DOHH2 (cell line): ENCODE data around the gene SMIM36.

Source experiments
- H3F3A ChIP-seq: fragments of 200-600 bp; sonication (generic), shearing (Covaris generic); 2 replicates; pipeline ENCODE4 v1.6.0; 2016; ENCODE audit warnings: antibody characterized with exemption, mild to moderate bottlenecking; ENCODE audit not compliant: control insufficient read depth, insufficient read depth
- H3K27ac ChIP-seq: fragments of 200-600 bp; sonication (generic); 2 replicates; pipeline ENCODE4 v1.5.1; 2014; ENCODE audit warnings: low read depth, mild to moderate bottlenecking, low read length, moderate library complexity
- H3K27me3 ChIP-seq: fragments of 200-600 bp; sonication (generic); 2 replicates; pipeline ENCODE4 v1.6.1; 2014; ENCODE audit warnings: mild to moderate bottlenecking, low read length, mixed read lengths; ENCODE audit not compliant: control insufficient read depth
- H3K36me3 ChIP-seq: fragments of 200-600 bp; sonication (generic); 2 replicates; pipeline ENCODE4 v1.6.1; 2014; ENCODE audit warnings: mild to moderate bottlenecking, low read length, moderate library complexity, mixed read lengths; ENCODE audit not compliant: control insufficient read depth
- H3K4me1 ChIP-seq: fragments of 200-600 bp; sonication (generic); 2 replicates; pipeline ENCODE4 v1.6.1; 2014; ENCODE audit warnings: mild to moderate bottlenecking, low read length, mixed read lengths; ENCODE audit not compliant: control insufficient read depth
- H3K4me2 ChIP-seq: fragments of 200-600 bp; sonication (generic); 2 replicates; pipeline ENCODE4 v1.6.0; 2014; ENCODE audit warnings: mild to moderate bottlenecking, low read length, moderate library complexity
- H3K4me3 ChIP-seq: fragments of 200-600 bp; sonication (generic); 2 replicates; pipeline ENCODE4 v1.5.1; 2014; ENCODE audit warnings: mild to moderate bottlenecking, low read length, mixed read lengths
- H3K79me2 ChIP-seq: fragments of 200-600 bp; sonication (generic); 2 replicates; pipeline ENCODE4 v1.6.1; 2014; ENCODE audit warnings: mild to moderate bottlenecking, low read length, mixed read lengths; ENCODE audit not compliant: control insufficient read depth
- H3K9me2 ChIP-seq: fragments of 200-600 bp; sonication (generic); replicated peaks from 2 replicates; pipeline ENCODE4 v1.6.1; 2014; ENCODE audit warnings: mild to moderate bottlenecking, low read length, mixed read lengths; ENCODE audit not compliant: control insufficient read depth
- H3K9me3 ChIP-seq: fragments of 200-600 bp; sonication (generic); 2 replicates; pipeline ENCODE4 v1.6.1; 2014; ENCODE audit warnings: antibody characterized with exemption, low read length, mixed read lengths; ENCODE audit not compliant: control insufficient read depth, insufficient read depth
- H4K20me1 ChIP-seq: fragments of 200-600 bp; sonication (generic); 2 replicates; pipeline ENCODE4 v1.6.0; 2014; ENCODE audit warnings: low read depth, mild to moderate bottlenecking, antibody characterized with exemption, low read length, moderate library complexity; ENCODE audit not compliant: control insufficient read depth, insufficient read depth
- CTCF ChIP-seq: fragments of 200-600 bp; sonication (generic); IDR thresholded peaks from one replicate; pipeline ENCODE4 v1.5.1; 2014; ENCODE audit warnings: antibody characterized with exemption, mild to moderate bottlenecking, low read depth, low read length; ENCODE audit not compliant: poor library complexity, severe bottlenecking
- EZH2phosphoT487 ChIP-seq: fragments of 200-600 bp; sonication (generic); IDR thresholded peaks from 2 replicates; pipeline ENCODE4 v1.6.1; 2017; ENCODE audit warnings: borderline replicate concordance, mild to moderate bottlenecking, antibody characterized with exemption, low read length, moderate library complexity, mixed read lengths

SMIM36 gene

GRCh38 chr17:55451203-55451641 is 60.0 kb downstream of the SMIM36 start:
- H3K36me3 ChIP-seq: no peaks in the 10 kb centered on the region
- H3K4me3 ChIP-seq: no peak overlapping the region
- H3F3A ChIP-seq: no peaks in the 10 kb centered on the region
- no peaks in the 10 kb centered on the region for H3K9me2 ChIP-seq
- no peak overlapping the region for H3K27ac ChIP-seq
- TF ChIP-seq EZH2phosphoT487: no peak
- no peak for TF ChIP-seq CTCF
- H3K9me3 ChIP-seq: no peaks in the 10 kb centered on the region
- H3K79me2 ChIP-seq: no peaks in the 10 kb centered on the region
- H3K4me1 ChIP-seq: 0 out of 2 replicates have a peak, but pooled peaks cover 4% of the 10 kb centered on the region
- no peaks in the 10 kb centered on the region for H3K27me3 ChIP-seq
- H3K4me2 ChIP-seq: no peak overlapping the region
- H4K20me1 ChIP-seq: no peaks in the 10 kb centered on the region

- Histone ChIP-seq H3K9me3 (no peaks in the 10 kb centered on the region), H3F3A (no peaks in the 10 kb centered on the region), H3K27ac (no peak overlapping the region), H3K4me1 (peaks cover 6% of the 10 kb centered on the region), H3K4me2 (no peak overlapping the region), H3K4me3 (no peak overlapping the region), H4K20me1 (no peaks in the 10 kb centered on the region), H3K79me2 (no peaks in the 10 kb centered on the region), H3K27me3 (no peaks in the 10 kb centered on the region), H3K36me3 (no peaks in the 10 kb centered on the region), H3K9me2 (no peaks in the 10 kb centered on the region)
- TF ChIP-seq EZH2phosphoT487 (no peak), CTCF (no peak)
Observed at GRCh38 chr17:55450232-55450825, 60.9 kb downstream of the SMIM36 start.

GRCh38 chr17:55448681-55449080 is 62.6 kb downstream of the SMIM36 start:
- no peaks in the 10 kb centered on the region for H3K27me3 ChIP-seq
- no peaks in the 10 kb centered on the region for H3K36me3 ChIP-seq
- no peaks in the 10 kb centered on the region for H3K9me2 ChIP-seq
- no peaks in the 10 kb centered on the region for H3F3A ChIP-seq
- no peak overlapping the region for H3K4me2 ChIP-seq
- peaks cover 15% of the 10 kb centered on the region for H3K4me1 ChIP-seq
- no peaks in the 10 kb centered on the region for H3K9me3 ChIP-seq
- TF ChIP-seq CTCF (no peak), EZH2phosphoT487 (no peak)
- H3K79me2 ChIP-seq: no peaks in the 10 kb centered on the region
- no peak overlapping the region for H3K27ac ChIP-seq
- no peak overlapping the region for H3K4me3 ChIP-seq
- no peaks in the 10 kb centered on the region for H4K20me1 ChIP-seq
